GM12878 (cell line): ENCODE measurements around the gene PPA1. TPM values are rescaled to one million over a fixed set of nuclear protein-coding genes. Genes with fewer than 3 reads are reported as not detected.

Experiments
- ATAC-seq: fragments of 200-7000 bp; cut with Tn5 transposase; 3 replicates; pipeline ENCODE4 v1.9.1; 2020; ENCODE audit warnings: mild to moderate bottlenecking, moderate library complexity
- BruUV-seq: library from RNA; stranded (reverse); fragments of 400-500 nt; replicated peaks from 2 replicates; lab custom pipeline; 2021; lab: Mats Ljungman, UMichigan
- CTCF ChIA-PET: fragments of 300-600 bp; sonication (Branson Sonifier 250); formaldehyde crosslinking; extraction: SDS; loops from one replicate; lab custom pipeline; 2021; ENCODE audit warnings: inconsistent platforms; lab: Yijun Ruan, JAX
- POLR2A ChIA-PET: fragments of 350-600 bp; formaldehyde crosslinking; extraction: SDS; loops from one replicate; lab custom pipeline; 2021; ENCODE audit warnings: inconsistent platforms; lab: Charles Lee
- RAD21 ChIA-PET: fragments of 300-600 bp; sonication (Branson Sonifier 250); formaldehyde crosslinking; loops from one replicate; lab custom pipeline; 2023; ENCODE audit warnings: antibody characterized with exemption; ENCODE audit not compliant: unreplicated experiment; lab: Charles Lee
- SMC1A ChIA-PET: fragments of 300-600 bp; sonication (Branson Sonifier 250); formaldehyde crosslinking; loops from one replicate; lab custom pipeline; 2023; ENCODE audit not compliant: unreplicated experiment, uncharacterized antibody; lab: Charles Lee
- DNase-seq: peaks from one replicate; pipeline ENCODE4 v3.0.0-alpha.2; 2011; ENCODE audit warnings: low read depth, low spot score
- FAIRE-seq: peaks from 3 replicates; lab custom pipeline; 2011; peaks lifted over from hg19 to GRCh38; lab: Jason Lieb, UNC
- H2AFZ ChIP-seq: 2 replicates; pipeline ENCODE4 v1.6.0; 2011; ENCODE audit warnings: low read depth, low read length, control low read depth; ENCODE audit not compliant: control insufficient read depth
- H3K27ac ChIP-seq: 2 replicates; pipeline ENCODE4 v1.5.1; 2011; ENCODE audit warnings: control low read depth; ENCODE audit not compliant: control insufficient read depth, insufficient read depth
- H3K27me3 ChIP-seq, 2 experiments: replicated peaks in 1 of 2; 2 replicates each; pipeline versions ENCODE4 v1.6.0 to v1.6.1; 2011; ENCODE audit warnings: low read length in 1 of 2; ENCODE audit not compliant: control insufficient read depth in 2 of 2, insufficient read depth in 2 of 2
- H3K36me3 ChIP-seq, 2 experiments: 2 replicates each; pipeline ENCODE4 v1.5.1; 2011; ENCODE audit warnings: low read length in 1 of 2; ENCODE audit not compliant: control insufficient read depth in 2 of 2, insufficient read depth in 2 of 2
- H3K4me1 ChIP-seq: 2 replicates; pipeline ENCODE4 v1.6.1; 2011; ENCODE audit warnings: mild to moderate bottlenecking, low read length, moderate library complexity, mixed read lengths; ENCODE audit not compliant: control insufficient read depth, insufficient read depth
- H3K4me2 ChIP-seq: 2 replicates; pipeline ENCODE4 v1.6.0; 2011; ENCODE audit warnings: control low read depth; ENCODE audit not compliant: control insufficient read depth, insufficient read depth
- H3K4me3 ChIP-seq: fragments of 200-600 bp; sonication (generic); 2 replicates; pipeline ENCODE4 v1.5.1; 2016
- H3K79me2 ChIP-seq: 2 replicates; pipeline ENCODE4 v1.6.0; 2011; ENCODE audit warnings: low read length; ENCODE audit not compliant: control insufficient read depth, insufficient read depth
- H3K9ac ChIP-seq: 2 replicates; pipeline ENCODE4 v1.8.0; 2011; ENCODE audit warnings: low read length, control low read depth, mixed read lengths; ENCODE audit not compliant: control insufficient read depth, insufficient read depth
- H3K9me3 ChIP-seq: replicated peaks from 3 replicates; pipeline ENCODE4 v1.5.1; 2011; ENCODE audit warnings: mild to moderate bottlenecking, low read length; ENCODE audit not compliant: control insufficient read depth, insufficient read depth
- H4K20me1 ChIP-seq: 2 replicates; pipeline ENCODE4 v1.6.0; 2011; ENCODE audit not compliant: control insufficient read depth, insufficient read depth
- ASH2L ChIP-seq: fragments of 300-600, 200-600 bp; sonication (generic); IDR thresholded peaks from 2 replicates; pipeline ENCODE4 v1.6.1; 2017; ENCODE audit warnings: low read depth, mild to moderate bottlenecking, borderline replicate concordance
- CEBPZ ChIP-seq: fragments of 150-350 bp; IDR thresholded peaks from 2 replicates; pipeline ENCODE4 v1.6.1; 2016; ENCODE audit warnings: low read depth, low read length
- CHD4 ChIP-seq: fragments of 200-600 bp; sonication (generic); IDR thresholded peaks from 2 replicates; pipeline ENCODE4 v1.6.1; 2016; ENCODE audit warnings: mild to moderate bottlenecking
- GATAD2B ChIP-seq: fragments of 450-650 bp; conservative IDR thresholded peaks from 2 replicates; pipeline ENCODE4 v1.6.1; 2017; ENCODE audit warnings: low read depth, mild to moderate bottlenecking, moderate library complexity
- IRF5 ChIP-seq: fragments of 450-650 bp; IDR thresholded peaks from 2 replicates; pipeline ENCODE4 v1.6.1; 2017; ENCODE audit warnings: borderline replicate concordance
- RB1 ChIP-seq: fragments of 450-650 bp; formaldehyde crosslinking; IDR thresholded peaks from 2 replicates; pipeline ENCODE4 v1.6.1; 2017; ENCODE audit warnings: mild to moderate bottlenecking, borderline replicate concordance
- RCOR1 ChIP-seq: conservative IDR thresholded peaks from 2 replicates; pipeline ENCODE4 v1.6.1; 2012; ENCODE audit warnings: low read depth, low read length, improper control_type of control experiment
- REST ChIP-seq: IDR thresholded peaks from 2 replicates; pipeline ENCODE4 v1.6.1; 2012; ENCODE audit warnings: mild to moderate bottlenecking, low read depth, low read length
- SMAD5 ChIP-seq: IDR thresholded peaks from 2 replicates; pipeline ENCODE4 v1.6.1; 2016; ENCODE audit warnings: antibody characterized with exemption, low read depth
- SP1 ChIP-seq: IDR thresholded peaks from one replicate; pipeline ENCODE4 v1.6.1; 2011; ENCODE audit warnings: low read depth, low read length
- TAF1 ChIP-seq: IDR thresholded peaks from 2 replicates; pipeline ENCODE4 v1.6.1; 2011; ENCODE audit warnings: mild to moderate bottlenecking, low read depth, low read length, borderline replicate concordance
- ZNF24 ChIP-seq: fragments of 450-650 bp; IDR thresholded peaks from 2 replicates; pipeline ENCODE4 v1.6.1; 2017; ENCODE audit warnings: antibody characterized with exemption, mild to moderate bottlenecking
- ZSCAN29 ChIP-seq: fragments of 450-650 bp; IDR thresholded peaks from 2 replicates; pipeline ENCODE4 v1.6.1; 2017; ENCODE audit warnings: mild to moderate bottlenecking, moderate library complexity
- WGBS: methylation state at CpG from one replicate; pipeline ENCODE4 v1.1.6; 2016; ENCODE audit warnings: low lambda C conversion rate; ENCODE audit not compliant: insufficient replicate concordance, insufficient coverage; ENCODE audit errors: missing lambda C conversion rate; 5-methylcytosine and 5-hydroxymethylcytosine counted together
- in situ Hi-C: fragments of 300-500 bp; cut with MboI; formaldehyde crosslinking; loops from 9 replicates; pipeline ENCODE4 v1.14.3; 2018; ENCODE audit warnings: mixed read lengths
- intact Hi-C: fragments of 100-400 bp; cut with micrococcal nuclease; formaldehyde crosslinking; loops from one replicate; pipeline ENCODE4 v1.14.2; 2022; ENCODE audit not compliant: unreplicated experiment
- polyA plus RNA-seq, 11 experiments: library from polyadenylated mRNA; depleted of rRNA in 4 of 11; unstranded in 6 of 11; stranded (reverse) in 5 of 11; fragments of >200 nt; fragmentation: Nextera tagmentation in 4 of 11; fragmentation: Illumina TruSeq in 1 of 11; extraction: Ambion mirVana in 4 of 11; extraction: Trizol in 1 of 11; gene quantifications; 1 replicate in 1 of 11; 2 replicates in 10 of 11; pipeline versions ENCODE4 v1.2.1 to v1.2.3, GENCODE V29; 2011 to 2016; ENCODE audit warnings: inconsistent platforms in 2 of 11, missing spikeins in 2 of 11, low read depth in 1 of 11
- total RNA-seq, 4 experiments: library from RNA; depleted of rRNA in 3 of 4; stranded (reverse); fragments of >200 nt in 3 of 4; fragmentation: Illumina TruSeq in 1 of 4; extraction: Trizol in 1 of 4; gene quantifications; 2 replicates each; pipeline versions ENCODE4 v1.2.1 to v1.2.3, GENCODE V29; 2013 to 2021
- TF ChIP-seq, protein P1 (sequence below): fragments of 450-650 bp; conservative IDR thresholded peaks from 2 replicates; pipeline ENCODE4 v1.6.1; 2017; ENCODE audit warnings: mild to moderate bottlenecking, moderate library complexity

The PPA1 gene
- total and polyA plus RNA-seq, 10 of the 15 experiments (the other 5 are each of a cell fraction or from before 2014, with no cell fraction given): 224 to 452 (median 346) TPM

GRCh38 chr10:70160798-70161197 lies 72.4 kb downstream of the PPA1 start:
- H2AFZ ChIP-seq: no peak overlapping the region
- WGBS: 33% methylated on average over 1 of the region's 1 CpG
- peaks cover 57% of the 10 kb centered on the region for H3K79me2 ChIP-seq
- H4K20me1 ChIP-seq: no peaks in the 10 kb centered on the region
- SMC1A ChIA-PET: interaction anchor here (0.9 to 3.3 kb wide), 4 partner anchors 8 to 14 kb away, joined by 3 to 23 read pairs (median 4); partner anchors contain the start of genes SAR1A and TYSND1
- no TSS peak for BruUV-seq
- FAIRE-seq (no peak), DNase-seq (no peak), ATAC-seq (no peak)
- H3K4me1 ChIP-seq: peaks cover 21% of the 10 kb centered on the region
- H3K4me2 ChIP-seq: no peak overlapping the region
- no peak overlapping the region for H3K4me3 ChIP-seq
- H3K9ac ChIP-seq: no peak overlapping the region
- intact Hi-C loops (no loop called here), in situ Hi-C loops (no loop called here)
- H3K27ac ChIP-seq: no peak overlapping the region
- H3K9me3 ChIP-seq: no peaks in the 10 kb centered on the region
- H3K36me3 ChIP-seq: peaks cover 6 to 24% of the 10 kb centered on the region in 2 experiments
- H3K27me3 ChIP-seq: no peaks in the 10 kb centered on the region
- CTCF ChIA-PET: interaction anchor here (0.6 to 3.7 kb wide), 4 partner anchors 11 to 203 kb away, joined by 3 to 35 read pairs (median 4); partner anchors contain the start of gene TYSND1
- RAD21 ChIA-PET: interaction anchor here (1.8 to 3.3 kb wide), 2 partner anchors 10 to 14 kb away, joined by 5 to 30 read pairs; partner anchors contain the start of genes SAR1A and TYSND1
- POLR2A ChIA-PET: interaction anchor here (1.0 to 2.4 kb wide), 2 partner anchors 11 to 61 kb away, joined by 5 to 9 read pairs; no protein-coding TSS in a partner anchor
- TF ChIP-seq ZNF24 (no peak), RB1 (no peak), ASH2L (no peak), REST (no peak), RCOR1 (no peak), CEBPZ (no peak), SMAD5 (no peak), TAF1 (no peak), CHD4 (no peak), IRF5 (no peak), ZSCAN29 (no peak), GATAD2B (no peak), SP1 (no peak)
- TF ChIP-seq, protein P1, sequence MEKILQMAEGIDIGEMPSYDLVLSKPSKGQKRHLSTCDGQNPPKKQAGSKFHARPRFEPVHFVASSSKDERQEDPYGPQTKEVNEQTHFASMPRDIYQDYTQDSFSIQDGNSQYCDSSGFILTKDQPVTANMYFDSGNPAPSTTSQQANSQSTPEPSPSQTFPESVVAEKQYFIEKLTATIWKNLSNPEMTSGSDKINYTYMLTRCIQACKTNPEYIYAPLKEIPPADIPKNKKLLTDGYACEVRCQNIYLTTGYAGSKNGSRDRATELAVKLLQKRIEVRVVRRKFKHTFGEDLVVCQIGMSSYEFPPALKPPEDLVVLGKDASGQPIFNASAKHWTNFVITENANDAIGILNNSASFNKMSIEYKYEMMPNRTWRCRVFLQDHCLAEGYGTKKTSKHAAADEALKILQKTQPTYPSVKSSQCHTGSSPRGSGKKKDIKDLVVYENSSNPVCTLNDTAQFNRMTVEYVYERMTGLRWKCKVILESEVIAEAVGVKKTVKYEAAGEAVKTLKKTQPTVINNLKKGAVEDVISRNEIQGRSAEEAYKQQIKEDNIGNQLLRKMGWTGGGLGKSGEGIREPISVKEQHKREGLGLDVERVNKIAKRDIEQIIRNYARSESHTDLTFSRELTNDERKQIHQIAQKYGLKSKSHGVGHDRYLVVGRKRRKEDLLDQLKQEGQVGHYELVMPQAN: no peak
